ENCODE data around the gene NUDT19. TPM values are rescaled to one million over a fixed set of nuclear protein-coding genes. Genes with fewer than 3 reads are reported as not detected.

Gene NUDT19
- total RNA-seq, 1 experiment from 2014 or later: 22.1 TPM

- no peak overlapping the region for H2AFZ ChIP-seq (ENCODE audit: low read depth, low read length, poor library complexity, severe bottlenecking)
- H3K9ac ChIP-seq (ENCODE audit: low read length): peak overlapping the region; percentile 85
- TF ChIP-seq, protein P1, sequence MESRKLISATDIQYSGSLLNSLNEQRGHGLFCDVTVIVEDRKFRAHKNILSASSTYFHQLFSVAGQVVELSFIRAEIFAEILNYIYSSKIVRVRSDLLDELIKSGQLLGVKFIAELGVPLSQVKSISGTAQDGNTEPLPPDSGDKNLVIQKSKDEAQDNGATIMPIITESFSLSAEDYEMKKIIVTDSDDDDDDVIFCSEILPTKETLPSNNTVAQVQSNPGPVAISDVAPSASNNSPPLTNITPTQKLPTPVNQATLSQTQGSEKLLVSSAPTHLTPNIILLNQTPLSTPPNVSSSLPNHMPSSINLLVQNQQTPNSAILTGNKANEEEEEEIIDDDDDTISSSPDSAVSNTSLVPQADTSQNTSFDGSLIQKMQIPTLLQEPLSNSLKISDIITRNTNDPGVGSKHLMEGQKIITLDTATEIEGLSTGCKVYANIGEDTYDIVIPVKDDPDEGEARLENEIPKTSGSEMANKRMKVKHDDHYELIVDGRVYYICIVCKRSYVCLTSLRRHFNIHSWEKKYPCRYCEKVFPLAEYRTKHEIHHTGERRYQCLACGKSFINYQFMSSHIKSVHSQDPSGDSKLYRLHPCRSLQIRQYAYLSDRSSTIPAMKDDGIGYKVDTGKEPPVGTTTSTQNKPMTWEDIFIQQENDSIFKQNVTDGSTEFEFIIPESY (IDR thresholded peaks at IDR 0.05; ENCODE audit: extremely low read depth, insufficient replicate concordance, low read length): no peak
- TF ChIP-seq CTCF (IDR thresholded peaks at IDR 0.05 in 2 of 3, conservative IDR thresholded peaks at IDR 0.05 in 1 of 3; ENCODE audit: borderline replicate concordance in 1 of 3, insufficient read depth in 1 of 3, low read depth in 2 of 3, low read length in 2 of 3) (no peak), ZFX (IDR thresholded peaks at IDR 0.05) (no peak), EZH2 (IDR thresholded peaks at IDR 0.05) (no peak), POLR2A (IDR thresholded peaks at IDR 0.05; ENCODE audit: borderline replicate concordance, extremely low read depth, insufficient read depth, insufficient read length) (no peak), YY1 (IDR thresholded peaks at IDR 0.05; ENCODE audit: extremely low read depth, insufficient replicate concordance, low read depth, low read length) (no peak), ATF3 (IDR thresholded peaks at IDR 0.05) (no peak)
- H3K79me2 ChIP-seq (ENCODE audit: insufficient read depth, low read length): peaks cover 57% of the 10 kb centered on the region
- no peaks in the 10 kb centered on the region for H3K9me3 ChIP-seq (ENCODE audit: control insufficient read depth in 1 of 2, insufficient read depth in 1 of 2, low read depth in 1 of 2, low read length in 2 of 2)
- POLR2A ChIA-PET: no interaction called here
- no TSS peak for BruUV-seq (replicated peaks)
- ATAC-seq: no peak
- no peak overlapping the region for H3K27ac ChIP-seq (ENCODE audit: low read depth, low read length)
- H3K36me3 ChIP-seq (ENCODE audit: control insufficient read depth in 1 of 2, insufficient read depth in 2 of 2, low read length in 2 of 2): 0 out of 4 replicates have a peak, but pooled peaks cover 0 to 4% of the 10 kb centered on the region in 2 experiments
- no peaks in the 10 kb centered on the region for H4K20me1 ChIP-seq (ENCODE audit: insufficient read depth)
- H3K27me3 ChIP-seq (ENCODE audit: insufficient read depth, low read length): no peaks in the 10 kb centered on the region
- RAD21 ChIA-PET (ENCODE audit: low non-redundant PET in 1 of 2, low total read pairs in 2 of 2, uncharacterized antibody in 2 of 2, unreplicated experiment in 2 of 2): no interaction called here
- H3K4me3 ChIP-seq (replicated peaks in 1 of 2; ENCODE audit: low read depth in 1 of 2, low read length in 2 of 2): peak overlapping the region; percentile 81 to 93
- H3K9me2 ChIP-seq (ENCODE audit: insufficient read depth): no peaks in the 10 kb centered on the region
- CTCF ChIA-PET: no interaction called here
- intact Hi-C loops (cut with micrococcal nuclease): no loop called here
- H3K4me1 ChIP-seq (ENCODE audit: control insufficient read depth in 1 of 2, insufficient read depth in 2 of 2, low read length in 2 of 2): peaks cover 18 to 27% of the 10 kb centered on the region in 2 experiments
- no peak for DNase-seq (ENCODE audit: low read depth, low spot score)
- peak overlapping the region; percentile 99 for H3K4me2 ChIP-seq (ENCODE audit: low read length)
Measured at GRCh38 chr19:32673573-32673972, 18.0 kb upstream of the NUDT19 start.
